Measurements from ENCODE around the gene DYNLRB2.

DYNLRB2 gene

DNA sequence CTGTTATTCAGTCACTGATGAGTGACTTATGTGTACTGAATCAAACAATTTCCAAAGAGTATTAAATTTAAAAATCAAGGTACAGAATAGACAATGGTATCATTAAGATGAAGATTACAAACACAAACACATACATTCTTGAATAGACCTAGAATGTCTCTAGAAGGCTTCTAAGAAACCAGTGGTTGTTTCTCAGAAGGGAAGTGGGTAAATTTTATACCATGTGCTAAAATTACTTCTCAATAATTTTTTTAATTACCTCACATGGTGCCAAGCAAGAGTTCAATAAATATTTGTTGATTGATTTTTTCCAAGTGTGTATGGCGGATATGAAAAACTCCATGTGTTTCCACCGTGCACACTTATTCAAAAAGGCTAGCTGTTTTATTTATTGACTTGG is 6.4 kb downstream of the DYNLRB2 start:
- no peaks in the 10 kb centered on the region for H3K9me3 ChIP-seq
- no peaks in the 10 kb centered on the region for H3K27me3 ChIP-seq
- TF ChIP-seq, protein P1, sequence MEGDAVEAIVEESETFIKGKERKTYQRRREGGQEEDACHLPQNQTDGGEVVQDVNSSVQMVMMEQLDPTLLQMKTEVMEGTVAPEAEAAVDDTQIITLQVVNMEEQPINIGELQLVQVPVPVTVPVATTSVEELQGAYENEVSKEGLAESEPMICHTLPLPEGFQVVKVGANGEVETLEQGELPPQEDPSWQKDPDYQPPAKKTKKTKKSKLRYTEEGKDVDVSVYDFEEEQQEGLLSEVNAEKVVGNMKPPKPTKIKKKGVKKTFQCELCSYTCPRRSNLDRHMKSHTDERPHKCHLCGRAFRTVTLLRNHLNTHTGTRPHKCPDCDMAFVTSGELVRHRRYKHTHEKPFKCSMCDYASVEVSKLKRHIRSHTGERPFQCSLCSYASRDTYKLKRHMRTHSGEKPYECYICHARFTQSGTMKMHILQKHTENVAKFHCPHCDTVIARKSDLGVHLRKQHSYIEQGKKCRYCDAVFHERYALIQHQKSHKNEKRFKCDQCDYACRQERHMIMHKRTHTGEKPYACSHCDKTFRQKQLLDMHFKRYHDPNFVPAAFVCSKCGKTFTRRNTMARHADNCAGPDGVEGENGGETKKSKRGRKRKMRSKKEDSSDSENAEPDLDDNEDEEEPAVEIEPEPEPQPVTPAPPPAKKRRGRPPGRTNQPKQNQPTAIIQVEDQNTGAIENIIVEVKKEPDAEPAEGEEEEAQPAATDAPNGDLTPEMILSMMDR (IDR thresholded peaks at IDR 0.05): no peak
- no peak overlapping the region for H3K4me3 ChIP-seq (ENCODE audit: low read depth in 1 of 2, low read length in 1 of 2)
- H3K36me3 ChIP-seq: no peaks in the 10 kb centered on the region
- H3K27ac ChIP-seq: no peak overlapping the region
- peaks cover 0 to 7% of the 10 kb centered on the region in 2 experiments for H3K4me1 ChIP-seq (ENCODE audit: control insufficient read depth in 1 of 2, insufficient read depth in 1 of 2, low read depth in 1 of 2, low read length in 1 of 2)

DNA sequence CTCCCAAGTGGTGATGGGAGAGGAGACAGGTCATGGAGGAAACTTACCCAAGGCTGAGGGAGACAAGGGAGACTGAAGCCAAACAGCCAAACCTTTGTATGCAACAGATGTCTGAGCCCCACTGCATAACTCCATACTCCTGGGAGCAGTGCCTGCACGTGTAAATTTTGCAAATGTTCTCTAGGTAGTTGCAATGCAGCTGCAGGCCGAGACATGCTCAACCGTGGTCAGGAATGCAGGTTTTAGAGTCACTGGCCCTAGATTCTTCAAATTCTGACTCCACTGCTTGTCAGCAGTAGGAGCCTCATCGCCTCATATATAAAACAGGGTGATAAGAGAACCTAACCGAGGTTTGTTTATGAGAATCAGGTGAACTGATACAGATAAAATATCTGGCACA is 11.5 kb downstream of the DYNLRB2 start:
- no peak overlapping the region for H3K4me3 ChIP-seq (ENCODE audit: low read depth in 1 of 2, low read length in 1 of 2)
- no peaks in the 10 kb centered on the region for H3K9me3 ChIP-seq
- H3K4me1 ChIP-seq (ENCODE audit: control insufficient read depth in 1 of 2, insufficient read depth in 1 of 2, low read depth in 1 of 2, low read length in 1 of 2): peaks cover 0 to 18% of the 10 kb centered on the region in 2 experiments
- no peaks in the 10 kb centered on the region for H3K27me3 ChIP-seq
- TF ChIP-seq, protein P1 (IDR thresholded peaks at IDR 0.05): no peak
- H3K36me3 ChIP-seq: no peaks in the 10 kb centered on the region
- H3K27ac ChIP-seq: no peak overlapping the region

DNA sequence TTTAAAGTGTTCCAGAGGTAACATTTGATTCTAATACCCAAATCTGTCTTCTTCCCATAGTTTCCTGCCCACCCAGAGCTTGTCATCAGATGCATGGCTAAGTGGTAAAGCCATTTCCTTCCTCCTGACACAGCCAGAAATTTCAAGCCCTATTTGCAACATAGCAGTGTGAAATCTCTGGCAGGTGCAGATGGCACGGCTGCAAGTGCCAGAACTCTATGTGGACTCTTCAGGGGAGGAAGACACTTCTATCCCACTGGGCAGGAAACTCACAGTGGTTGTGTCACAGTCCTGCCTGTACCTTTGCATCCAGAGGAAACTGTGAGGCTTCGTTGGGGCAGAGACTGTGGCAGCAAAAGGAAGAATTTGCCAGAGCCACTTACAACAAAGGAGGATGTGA is 13.2 kb downstream of the DYNLRB2 start:
- Histone ChIP-seq H3K27ac (no peak overlapping the region), H3K4me3 (ENCODE audit: low read depth in 1 of 2, low read length in 1 of 2) (no peak overlapping the region), H3K9me3 (no peaks in the 10 kb centered on the region), H3K27me3 (no peaks in the 10 kb centered on the region), H3K36me3 (no peaks in the 10 kb centered on the region), H3K4me1 (ENCODE audit: control insufficient read depth in 1 of 2, insufficient read depth in 1 of 2, low read depth in 1 of 2, low read length in 1 of 2) (peaks cover 0 to 18% of the 10 kb centered on the region in 2 experiments)
- TF ChIP-seq, protein P1 (IDR thresholded peaks at IDR 0.05): no peak

DNA sequence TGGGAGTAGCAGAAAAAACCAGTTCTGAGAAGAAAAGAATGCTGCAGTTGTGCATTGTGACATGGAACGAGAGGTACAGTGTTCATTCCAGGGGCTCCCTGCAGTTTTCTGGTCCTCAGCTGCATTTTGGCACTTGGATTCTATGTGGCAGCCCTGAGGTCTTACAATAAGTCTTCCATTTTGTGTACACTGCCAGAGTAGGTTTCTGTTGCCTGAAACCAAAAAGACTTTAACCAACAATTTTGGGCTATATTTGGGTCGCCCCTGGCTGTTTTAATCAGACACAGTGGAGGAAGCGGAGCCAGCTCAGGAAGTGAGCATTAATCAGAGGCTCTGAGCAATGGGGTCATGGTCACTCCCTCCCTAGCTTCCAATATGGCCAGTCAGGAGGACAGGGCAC is 15.7 kb downstream of the DYNLRB2 start:
- Histone ChIP-seq H3K9me3 (no peaks in the 10 kb centered on the region), H3K27ac (no peak overlapping the region), H3K4me3 (ENCODE audit: low read depth in 1 of 2, low read length in 1 of 2) (no peak overlapping the region), H3K36me3 (no peaks in the 10 kb centered on the region), H3K27me3 (no peaks in the 10 kb centered on the region), H3K4me1 (ENCODE audit: control insufficient read depth in 1 of 2, insufficient read depth in 1 of 2, low read depth in 1 of 2, low read length in 1 of 2) (peaks cover 0 to 12% of the 10 kb centered on the region in 2 experiments)
- TF ChIP-seq, protein P1 (IDR thresholded peaks at IDR 0.05): no peak

DNA sequence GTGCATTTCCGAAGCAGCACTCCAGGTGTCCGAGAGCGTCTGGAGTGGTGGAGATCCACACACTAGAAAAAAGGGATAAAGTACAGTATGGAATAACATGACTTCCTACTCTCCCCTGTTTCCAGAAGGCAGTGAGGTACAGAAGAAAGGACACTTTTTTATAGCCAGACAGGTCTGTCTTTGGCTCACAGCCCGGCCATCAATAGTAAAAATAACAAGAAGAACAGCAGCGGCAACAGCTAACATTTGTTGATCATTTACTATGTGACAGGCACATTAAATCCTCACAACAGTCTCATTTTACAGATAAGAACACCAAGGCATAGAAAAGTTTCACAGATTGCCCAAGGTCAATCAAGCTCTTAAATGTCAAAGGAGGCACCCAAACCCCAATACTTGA is 16.2 kb downstream of the DYNLRB2 start:
- Histone ChIP-seq H3K9me3 (no peaks in the 10 kb centered on the region), H3K4me3 (ENCODE audit: low read depth in 1 of 2, low read length in 1 of 2) (no peak overlapping the region), H3K36me3 (no peaks in the 10 kb centered on the region), H3K27me3 (no peaks in the 10 kb centered on the region), H3K4me1 (ENCODE audit: control insufficient read depth in 1 of 2, insufficient read depth in 1 of 2, low read depth in 1 of 2, low read length in 1 of 2) (peaks cover 0 to 12% of the 10 kb centered on the region in 2 experiments), H3K27ac (no peak overlapping the region)
- TF ChIP-seq, protein P1 (IDR thresholded peaks at IDR 0.05): no peak

DNA sequence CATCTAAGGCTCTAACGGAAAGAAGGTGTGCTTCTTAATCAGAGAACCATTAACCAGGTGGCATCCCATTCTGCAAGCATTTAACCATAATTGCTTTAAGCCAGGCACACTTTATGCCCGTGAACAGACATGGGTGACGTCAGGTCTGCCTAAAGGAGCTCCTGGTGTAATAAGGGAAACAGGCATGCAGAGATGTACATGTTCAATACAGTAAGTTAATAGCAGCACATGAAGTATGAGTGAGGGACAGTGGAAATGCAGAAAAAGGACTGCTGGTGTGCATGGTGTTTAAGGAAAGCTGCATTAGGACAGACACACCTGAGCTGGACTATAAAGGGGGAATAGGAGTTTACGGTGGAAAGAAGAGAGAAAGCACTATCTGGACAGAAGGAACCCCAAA is 18.6 kb downstream of the DYNLRB2 start:
- Histone ChIP-seq H3K27ac (no peak overlapping the region), H3K4me1 (ENCODE audit: control insufficient read depth in 1 of 2, insufficient read depth in 1 of 2, low read depth in 1 of 2, low read length in 1 of 2) (peaks cover 0 to 7% of the 10 kb centered on the region in 2 experiments), H3K36me3 (no peaks in the 10 kb centered on the region), H3K4me3 (ENCODE audit: low read depth in 1 of 2, low read length in 1 of 2) (no peak overlapping the region), H3K27me3 (peaks cover 6% of the 10 kb centered on the region), H3K9me3 (no peaks in the 10 kb centered on the region)
- TF ChIP-seq, protein P1 (IDR thresholded peaks at IDR 0.05): no peak

All from neutrophil (primary cell).